Activated T-cell treated with anti-CD3 and anti-CD28 coated beads for 4 hours (primary cell): Measurements from ENCODE around the gene DPEP2NB.
"Not testable (repeated sequence)": the region's sequence is repeated elsewhere in the genome, so short reads cannot be mapped to it uniquely, and the experiment has no call there.

Source experiments
- DNase-seq: peaks from one replicate; pipeline ENCODE4 v3.0.0-alpha.2; 2020

DPEP2NB gene

GRCh38 chr16:68009872-68010271 lies 5.8 kb downstream of the DPEP2NB start:
- not testable (repeated sequence) for DNase-seq

DNA sequence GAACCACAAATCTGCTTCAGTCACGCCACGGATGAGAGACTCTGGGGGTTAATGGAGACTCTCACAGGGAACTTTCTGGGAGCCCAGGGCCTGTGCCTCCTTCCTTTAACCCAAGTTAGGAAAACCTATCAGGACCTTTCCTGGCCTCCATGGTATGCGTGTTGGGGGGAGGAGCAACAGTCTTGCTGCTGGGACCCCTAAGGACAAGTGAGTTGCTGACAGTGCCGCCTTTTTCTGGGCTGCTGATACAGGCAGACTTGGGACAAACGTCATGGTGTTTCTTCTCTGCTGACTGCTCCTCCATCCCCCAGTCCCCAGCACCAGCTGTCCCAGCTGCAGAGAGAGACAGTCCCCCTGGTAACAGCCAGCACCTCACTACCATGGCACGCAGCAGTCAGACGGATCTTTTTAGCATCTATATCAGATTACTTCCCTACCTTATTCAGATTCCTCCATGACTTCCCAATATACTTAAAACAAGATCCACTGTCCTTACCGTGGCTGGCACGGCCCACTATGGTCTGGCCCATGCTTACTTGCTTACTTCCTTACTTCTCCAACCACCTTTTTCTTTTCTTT lies 6.5 kb downstream of the DPEP2NB start:
- DNase-seq: no peak

GRCh38 chr16:68005786-68006286 lies 9.9 kb downstream of the DPEP2NB start:
- DNase-seq: no peak

GRCh38 chr16:68005211-68005610 lies 10.5 kb downstream of the DPEP2NB start:
- DNase-seq: no peak

DNA sequence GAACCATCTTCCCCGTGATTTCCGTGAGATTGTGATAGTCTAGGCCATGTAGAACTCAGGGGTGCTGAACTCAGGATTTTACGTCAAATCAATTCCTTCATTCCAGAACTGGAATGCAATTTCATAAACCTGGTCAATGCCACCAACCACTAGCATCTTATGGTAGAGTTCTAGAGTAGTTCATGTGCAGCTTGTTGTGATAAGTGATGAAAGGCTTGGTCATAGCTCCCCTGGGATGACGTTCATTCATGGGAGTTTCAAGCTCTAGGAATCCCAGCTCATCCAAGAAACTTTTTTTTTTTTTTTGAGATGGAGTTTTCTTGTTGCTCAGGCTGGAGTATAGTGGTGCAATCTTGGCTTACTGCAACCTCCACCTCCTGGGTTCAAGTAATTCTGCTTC lies 12.7 kb downstream of the DPEP2NB start:
- DNase-seq: no peak

GRCh38 chr16:68000450-68000849 lies 15.3 kb downstream of the DPEP2NB start:
- no peak for DNase-seq

DNA sequence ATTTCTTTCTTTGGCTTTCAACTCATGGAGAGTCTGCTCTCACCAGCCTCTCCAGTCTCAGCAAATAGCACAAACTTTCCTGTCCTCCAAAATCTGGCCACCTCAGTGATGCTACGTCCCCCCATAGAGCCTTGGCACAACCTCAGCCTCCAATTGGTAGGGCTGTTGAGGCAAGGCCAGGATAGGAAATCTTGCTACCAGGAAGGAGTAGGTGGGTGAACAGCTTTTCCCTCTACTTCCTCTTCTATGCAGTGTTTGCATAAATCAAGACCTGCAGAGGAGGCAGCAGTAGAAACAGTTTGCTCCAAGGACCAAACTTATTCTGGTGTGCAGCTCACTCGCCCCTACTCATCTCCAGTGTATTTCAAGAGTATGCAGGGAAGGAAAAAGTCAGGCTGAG lies 15.7 kb downstream of the DPEP2NB start:
- DNase-seq: no peak

GRCh38 chr16:67998779-67999688 lies 16.7 kb downstream of the DPEP2NB start, which contains the start of gene DPEP2:
Gene DPEP2 (minus strand): TSS chr16:67999484. CDS start chr16:67993212, 6,272 bp downstream.
- DNase-seq: peak; percentile 28

- not testable (repeated sequence) for DNase-seq
These were observed 17.4 kb downstream of the DPEP2NB start for GRCh38 chr16:67998231-67998778.

DNA sequence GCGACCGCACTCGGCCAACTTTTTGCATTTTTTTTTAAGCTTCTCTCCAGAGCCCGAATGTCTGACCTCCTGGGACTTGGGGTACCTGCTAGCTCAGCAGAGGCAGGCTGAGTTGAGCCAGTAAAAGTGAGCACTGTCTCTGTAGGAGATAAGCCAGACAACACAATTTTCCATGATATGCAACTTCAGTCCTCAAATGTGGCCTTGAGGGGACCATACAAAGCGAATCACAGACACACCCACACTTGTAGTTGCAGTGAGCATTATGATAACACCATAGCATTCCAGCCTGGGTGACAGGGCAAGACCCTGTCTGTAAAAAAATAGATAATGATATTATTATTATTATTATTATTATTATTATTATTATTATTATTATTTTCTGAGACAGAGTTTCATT lies 19.0 kb downstream of the DPEP2NB start:
- DNase-seq: no peak

DNA sequence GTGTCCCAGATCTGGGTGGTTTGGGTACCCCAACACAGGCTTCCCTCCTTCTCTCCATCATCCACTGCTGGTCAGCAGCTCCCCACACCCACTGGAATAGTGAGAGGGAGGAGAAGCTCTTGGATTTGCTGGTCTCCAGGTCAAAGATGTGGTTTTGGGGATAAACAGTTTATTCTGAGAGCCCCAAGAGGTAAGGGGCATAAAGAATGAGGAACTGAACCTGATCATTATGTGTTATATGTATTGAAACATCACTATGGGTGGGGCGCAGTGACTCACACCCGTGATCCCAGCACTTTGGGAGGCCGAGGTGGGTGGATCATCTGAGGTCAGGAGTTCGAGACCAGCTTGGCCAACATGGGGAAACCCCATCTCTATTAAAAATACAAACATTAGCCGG lies 20.3 kb downstream of the DPEP2NB start:
- no peak for DNase-seq

- DNase-seq: not testable (repeated sequence)
These were observed 21.7 kb downstream of the DPEP2NB start for GRCh38 chr16:67994040-67994408.

- DNase-seq: peak; percentile 63
These were observed 22.3 kb downstream of the DPEP2NB start for GRCh38 chr16:67993207-67994039.

GRCh38 chr16:67992661-67993206 lies 23.0 kb downstream of the DPEP2NB start:
- no peak for DNase-seq

DNA sequence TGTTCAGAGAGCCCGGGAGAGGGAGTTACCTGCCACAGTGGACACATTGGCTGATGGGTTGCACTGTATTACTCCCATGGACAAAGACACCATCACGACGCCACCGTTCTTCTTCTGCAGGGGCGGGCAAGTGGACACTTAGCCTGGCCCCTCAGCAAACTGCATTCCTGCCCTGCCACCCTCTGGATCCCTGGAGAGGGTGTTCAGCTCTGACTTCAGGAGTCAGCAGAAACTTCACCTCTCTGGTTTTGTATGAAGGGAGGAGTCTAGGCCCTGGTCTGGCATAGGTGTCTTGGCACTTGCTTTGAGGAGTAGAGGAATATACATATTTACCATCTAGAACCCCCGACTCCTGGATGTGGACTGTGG lies 25.7 kb downstream of the DPEP2NB start:
- DNase-seq: no peak

GRCh38 chr16:67989322-67990017 lies 26.2 kb downstream of the DPEP2NB start:
- DNase-seq: no peak

DNA sequence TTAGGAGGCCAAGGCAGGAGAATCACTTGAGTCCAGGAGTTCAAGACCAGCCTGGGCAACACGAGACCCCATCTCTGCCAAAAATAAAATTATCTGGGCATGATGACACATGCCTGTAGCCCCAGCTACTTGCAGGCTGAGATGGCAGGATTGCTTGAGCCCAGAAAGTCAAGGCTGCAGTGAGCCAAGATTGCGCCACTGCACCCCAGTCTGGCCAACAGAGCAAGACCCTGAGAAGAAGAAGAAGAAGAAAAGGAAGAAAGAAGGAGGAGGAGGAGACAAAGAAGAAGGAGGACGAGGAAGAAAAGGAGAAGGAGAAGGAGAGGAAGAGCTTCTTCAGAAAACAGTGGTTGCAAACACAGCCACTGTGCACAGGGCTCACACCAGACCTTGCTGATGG lies 27.0 kb downstream of the DPEP2NB start:
- no peak for DNase-seq

DNA sequence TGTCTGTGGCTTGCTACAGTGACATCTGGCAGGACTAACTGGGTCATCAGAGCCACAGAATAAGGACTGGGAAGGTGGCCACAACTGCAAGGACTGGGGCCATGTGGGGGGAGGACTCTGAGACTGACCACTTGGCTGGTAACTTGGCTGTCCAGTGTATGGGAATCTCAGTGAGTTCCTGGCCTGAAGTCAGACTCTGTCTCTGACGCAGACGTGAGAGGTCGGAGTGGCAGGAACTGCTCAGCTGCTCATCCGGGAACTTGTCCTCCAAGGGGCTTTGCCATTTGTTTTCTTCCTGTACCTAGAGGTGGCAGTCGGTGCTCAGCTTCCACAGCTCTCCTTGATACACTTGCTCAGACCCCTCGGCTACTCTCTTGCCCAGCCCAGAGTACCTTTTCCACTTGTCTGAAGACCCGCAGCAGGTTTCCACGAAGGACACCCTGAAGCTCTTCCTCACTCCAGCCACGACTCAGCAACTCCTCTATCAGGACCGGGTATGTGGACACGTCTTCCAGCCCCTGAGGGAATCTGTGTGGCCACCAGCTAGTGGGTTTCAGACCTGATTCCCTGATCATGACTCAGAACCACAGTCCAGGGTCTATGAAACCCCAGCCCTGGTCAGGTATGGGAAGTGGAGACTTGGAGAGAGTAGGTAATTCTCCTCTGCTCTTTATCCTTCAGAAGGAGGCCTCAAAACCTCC lies 28.1 kb downstream of the DPEP2NB start:
- no peak for DNase-seq

DNA sequence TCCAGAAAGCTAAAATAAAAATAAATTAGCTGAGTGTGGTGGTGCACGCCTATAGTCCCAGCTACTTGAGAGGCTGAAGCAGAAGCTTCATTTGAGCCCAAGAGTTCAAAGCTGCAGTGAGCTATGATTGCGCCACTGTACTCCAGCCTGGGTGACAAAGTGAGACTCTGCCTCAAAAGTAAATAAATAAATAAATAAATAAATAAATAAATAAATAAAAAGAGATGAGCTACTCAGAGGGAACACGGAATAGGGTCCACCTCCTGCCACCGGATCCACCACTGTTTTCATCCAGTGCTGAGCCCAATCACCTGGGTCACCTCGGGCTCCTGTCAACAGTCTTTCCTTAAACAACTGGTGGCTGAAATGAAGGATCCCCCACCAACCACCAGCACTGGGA lies 28.8 kb downstream of the DPEP2NB start:
- DNase-seq: no peak

GRCh38 chr16:67982011-67982696 lies 33.6 kb downstream of the DPEP2NB start:
- no peak for DNase-seq
